ENCODE data around the gene SLC39A12.

SLC39A12 gene

GRCh38 chr10:18066947-18067346 lies 115.2 kb downstream of the SLC39A12 start:
- DNase-seq, result no peak

GRCh38 chr10:18068401-18068800 lies 116.7 kb downstream of the SLC39A12 start:
- DNase-seq, result no peak

GRCh38 chr10:18071591-18071990 lies 119.9 kb downstream of the SLC39A12 start:
- no peak for DNase-seq

- DNase-seq, result no peak
These were observed 121.6 kb downstream of the SLC39A12 start for GRCh38 chr10:18073314-18073713.

GRCh38 chr10:18075881-18076280 lies 124.2 kb downstream of the SLC39A12 start:
- no peak for DNase-seq

- DNase-seq, result no peak
These were observed 128.1 kb downstream of the SLC39A12 start for GRCh38 chr10:18079665-18080295.

- no peak for DNase-seq
These were observed 130.7 kb downstream of the SLC39A12 start for GRCh38 chr10:18082381-18082780.

GRCh38 chr10:18085855-18086254 lies 134.1 kb downstream of the SLC39A12 start:
- DNase-seq, result no peak

- DNase-seq, result no peak
These were observed 135.0 kb downstream of the SLC39A12 start for GRCh38 chr10:18086746-18087145.

- DNase-seq, result no peak
These were observed 135.6 kb downstream of the SLC39A12 start for GRCh38 chr10:18087355-18087754.

Measured in DMS79 (cell line).